ENCODE results near the gene ACSL6.

DNA sequence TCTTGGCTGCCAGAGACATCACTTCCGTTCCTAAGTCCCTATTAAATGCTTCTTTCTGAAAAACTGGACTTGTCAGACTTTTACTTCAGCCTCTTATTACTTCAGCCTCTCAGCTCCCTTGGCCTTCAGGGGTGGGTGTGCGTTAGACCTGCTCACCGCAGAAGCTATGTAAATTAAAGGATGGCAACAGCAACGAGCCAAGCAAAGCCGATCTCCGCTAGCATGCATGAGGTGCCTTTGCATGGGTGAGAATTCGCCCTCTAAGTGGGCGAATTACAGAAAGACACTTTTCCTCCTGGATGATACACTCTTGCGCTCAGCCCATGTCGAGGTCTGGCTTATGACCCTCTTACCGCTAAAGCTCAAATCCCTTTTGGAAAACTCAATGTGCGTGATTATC, 38.1 kb upstream of the ACSL6 start:
- TF ChIP-seq, protein P1, sequence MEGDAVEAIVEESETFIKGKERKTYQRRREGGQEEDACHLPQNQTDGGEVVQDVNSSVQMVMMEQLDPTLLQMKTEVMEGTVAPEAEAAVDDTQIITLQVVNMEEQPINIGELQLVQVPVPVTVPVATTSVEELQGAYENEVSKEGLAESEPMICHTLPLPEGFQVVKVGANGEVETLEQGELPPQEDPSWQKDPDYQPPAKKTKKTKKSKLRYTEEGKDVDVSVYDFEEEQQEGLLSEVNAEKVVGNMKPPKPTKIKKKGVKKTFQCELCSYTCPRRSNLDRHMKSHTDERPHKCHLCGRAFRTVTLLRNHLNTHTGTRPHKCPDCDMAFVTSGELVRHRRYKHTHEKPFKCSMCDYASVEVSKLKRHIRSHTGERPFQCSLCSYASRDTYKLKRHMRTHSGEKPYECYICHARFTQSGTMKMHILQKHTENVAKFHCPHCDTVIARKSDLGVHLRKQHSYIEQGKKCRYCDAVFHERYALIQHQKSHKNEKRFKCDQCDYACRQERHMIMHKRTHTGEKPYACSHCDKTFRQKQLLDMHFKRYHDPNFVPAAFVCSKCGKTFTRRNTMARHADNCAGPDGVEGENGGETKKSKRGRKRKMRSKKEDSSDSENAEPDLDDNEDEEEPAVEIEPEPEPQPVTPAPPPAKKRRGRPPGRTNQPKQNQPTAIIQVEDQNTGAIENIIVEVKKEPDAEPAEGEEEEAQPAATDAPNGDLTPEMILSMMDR (IDR thresholded peaks at IDR 0.05 in 8 of 11, conservative IDR thresholded peaks at IDR 0.05 in 3 of 11): no peak
- TF ChIP-seq POLR2A (IDR thresholded peaks at IDR 0.05) (no peak), POLR2AphosphoS5 (IDR thresholded peaks at IDR 0.05) (no peak)

Measured in spleen (tissue), 7 donors.